Effector CD4-positive, alpha-beta T cell (primary cell): Measurements from ENCODE around the gene GPR132.
"Not testable (repeated sequence)": the region's sequence is repeated elsewhere in the genome, so short reads cannot be mapped to it uniquely, and the experiment has no call there.

Source experiments
- DNase-seq: peaks from one replicate; pipeline ENCODE4 v3.0.0-alpha.2; 2020
- total RNA-seq: gene quantifications from one replicate; lab custom pipeline; 2026; lab: John Stamatoyannopoulos, UW

The GPR132 gene
- total RNA-seq: 43.9 reads per million, percentile 65 among the genes with 10 or more reads in this experiment

GRCh38 chr14:105065280-105066228 lies at the start of gene GPR132:
GPR132 (minus strand) TSS chr14:105065430; CDS start chr14:105055420, 10,010 bp downstream.
- DNase-seq: peak; percentile 90

- DNase-seq: not testable (repeated sequence)
These were observed 44.0 kb upstream of the GPR132 start for GRCh38 chr14:105109243-105109642.

GRCh38 chr14:105108516-105108864 lies 43.3 kb upstream of the GPR132 start:
- DNase-seq: no peak

GRCh38 chr14:105107781-105108515 lies 42.7 kb upstream of the GPR132 start:
- no peak for DNase-seq

GRCh38 chr14:105107351-105107750 lies 42.1 kb upstream of the GPR132 start:
- no peak for DNase-seq

- DNase-seq: no peak
These were observed 39.9 kb upstream of the GPR132 start for GRCh38 chr14:105105158-105105557.

- no peak for DNase-seq
These were observed 37.7 kb upstream of the GPR132 start for GRCh38 chr14:105102893-105103292.

GRCh38 chr14:105102361-105102870 lies 37.2 kb upstream of the GPR132 start:
- DNase-seq: no peak

- DNase-seq: no peak
These were observed 35.7 kb upstream of the GPR132 start for GRCh38 chr14:105100910-105101309.

GRCh38 chr14:105099778-105100177 lies 34.5 kb upstream of the GPR132 start:
- no peak for DNase-seq

- DNase-seq: no peak
These were observed 33.1 kb upstream of the GPR132 start for GRCh38 chr14:105098316-105098715.

GRCh38 chr14:105097794-105098127 lies 32.5 kb upstream of the GPR132 start:
- no peak for DNase-seq

GRCh38 chr14:105096206-105096875 lies 31.1 kb upstream of the GPR132 start:
- DNase-seq: no peak

GRCh38 chr14:105095236-105095805 lies 30.1 kb upstream of the GPR132 start:
- DNase-seq: no peak

- no peak for DNase-seq
These were observed 29.1 kb upstream of the GPR132 start for GRCh38 chr14:105094193-105094907.

- DNase-seq: peak; percentile 37
These were observed 28.4 kb upstream of the GPR132 start for GRCh38 chr14:105093431-105094192.

- DNase-seq: peak; percentile 39
These were observed 27.8 kb upstream of the GPR132 start for GRCh38 chr14:105093038-105093430.

- no peak for DNase-seq
These were observed 27.2 kb upstream of the GPR132 start for GRCh38 chr14:105092171-105093037.

GRCh38 chr14:105091517-105092170 lies 26.4 kb upstream of the GPR132 start:
- no peak for DNase-seq
